BJ (cell line): ENCODE measurements around the gene MAMLD1. TPM values are rescaled to one million over a fixed set of nuclear protein-coding genes. Genes with fewer than 3 reads are reported as not detected.

Experiments used
- CTCF ChIA-PET: fragments of 350-600 bp; formaldehyde crosslinking; extraction: SDS; loops from one replicate; lab custom pipeline; 2021; ENCODE audit warnings: antibody characterized with exemption, inconsistent platforms; lab: Yijun Ruan, JAX
- POLR2A ChIA-PET: fragments of 300-600 bp; sonication (Branson Sonifier 250); formaldehyde crosslinking; extraction: SDS; loops from one replicate; lab custom pipeline; 2021; ENCODE audit warnings: antibody characterized with exemption; lab: Charles Lee
- DNase-seq: peaks from one replicate; pipeline ENCODE4 v3.0.0-alpha.2; 2011; ENCODE audit warnings: low read depth
- H3K27me3 ChIP-seq: 2 replicates; pipeline ENCODE4 v1.6.0; 2011; ENCODE audit warnings: low read length; ENCODE audit not compliant: control insufficient read depth, insufficient read depth
- H3K36me3 ChIP-seq: 2 replicates; pipeline ENCODE4 v1.5.1; 2011; ENCODE audit warnings: low read length; ENCODE audit not compliant: control insufficient read depth, insufficient read depth
- H3K4me3 ChIP-seq: 2 replicates; pipeline ENCODE4 v1.5.1; 2011; ENCODE audit warnings: low read depth, mild to moderate bottlenecking, control low read depth, low read length
- polyA plus RNA-seq: library from polyadenylated mRNA; depleted of rRNA; stranded (reverse); fragments of >200 nt; gene quantifications from 2 replicates; pipeline ENCODE4 v1.2.3, GENCODE V29; 2011
- TF ChIP-seq, protein P1 (sequence below): IDR thresholded peaks from 2 replicates; pipeline ENCODE4 v1.5.1; 2011; ENCODE audit warnings: low read depth, mild to moderate bottlenecking, control low read depth, inconsistent platforms, low read length, moderate library complexity; ENCODE audit not compliant: insufficient read depth

Gene MAMLD1
- polyA plus RNA-seq, 1 experiment = 3.9 TPM

DNA sequence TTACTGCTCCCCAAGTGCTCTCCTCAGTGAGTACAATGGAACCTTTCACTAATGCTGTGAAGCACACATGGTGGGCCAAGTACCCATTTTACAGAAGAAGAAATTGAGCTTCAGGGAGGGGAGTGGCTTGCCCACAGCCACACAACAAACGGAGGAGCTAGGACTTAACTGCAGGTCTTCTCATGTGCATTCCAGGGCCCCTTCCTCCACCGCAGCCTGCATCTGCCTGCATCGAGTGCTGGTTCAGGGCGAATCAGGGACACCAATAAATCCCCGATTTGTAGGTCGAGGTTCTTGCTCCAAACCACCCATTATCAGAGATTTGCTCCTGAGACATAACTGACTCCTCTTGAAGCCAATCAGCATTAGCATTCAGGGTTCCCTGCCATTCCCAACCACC, 100.9 kb downstream of the MAMLD1 start:
- TF ChIP-seq, protein P1, sequence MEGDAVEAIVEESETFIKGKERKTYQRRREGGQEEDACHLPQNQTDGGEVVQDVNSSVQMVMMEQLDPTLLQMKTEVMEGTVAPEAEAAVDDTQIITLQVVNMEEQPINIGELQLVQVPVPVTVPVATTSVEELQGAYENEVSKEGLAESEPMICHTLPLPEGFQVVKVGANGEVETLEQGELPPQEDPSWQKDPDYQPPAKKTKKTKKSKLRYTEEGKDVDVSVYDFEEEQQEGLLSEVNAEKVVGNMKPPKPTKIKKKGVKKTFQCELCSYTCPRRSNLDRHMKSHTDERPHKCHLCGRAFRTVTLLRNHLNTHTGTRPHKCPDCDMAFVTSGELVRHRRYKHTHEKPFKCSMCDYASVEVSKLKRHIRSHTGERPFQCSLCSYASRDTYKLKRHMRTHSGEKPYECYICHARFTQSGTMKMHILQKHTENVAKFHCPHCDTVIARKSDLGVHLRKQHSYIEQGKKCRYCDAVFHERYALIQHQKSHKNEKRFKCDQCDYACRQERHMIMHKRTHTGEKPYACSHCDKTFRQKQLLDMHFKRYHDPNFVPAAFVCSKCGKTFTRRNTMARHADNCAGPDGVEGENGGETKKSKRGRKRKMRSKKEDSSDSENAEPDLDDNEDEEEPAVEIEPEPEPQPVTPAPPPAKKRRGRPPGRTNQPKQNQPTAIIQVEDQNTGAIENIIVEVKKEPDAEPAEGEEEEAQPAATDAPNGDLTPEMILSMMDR = no peak
- CTCF ChIA-PET = no interaction called here

DNA sequence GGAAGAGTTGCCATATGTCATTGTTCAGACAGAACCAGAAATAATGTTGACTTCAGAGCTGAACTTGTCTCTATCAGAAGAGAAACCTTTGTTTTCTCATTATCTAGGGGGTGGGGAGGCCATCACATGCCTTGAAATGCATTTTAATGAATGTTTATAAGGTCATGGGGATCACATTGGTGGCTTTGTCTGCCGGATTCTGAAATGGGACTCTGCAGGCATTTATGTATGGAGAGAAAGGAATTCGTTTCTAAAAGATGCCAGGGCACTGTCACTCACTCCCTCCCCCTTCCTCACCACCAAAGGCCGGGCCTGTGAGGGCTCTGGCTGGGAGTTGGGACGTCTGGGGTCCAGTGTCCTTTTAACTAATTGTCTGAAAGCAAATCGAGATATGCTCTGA, 102.2 kb downstream of the MAMLD1 start:
- no peak for DNase-seq
- CTCF ChIA-PET = no interaction called here
- POLR2A ChIA-PET = no interaction called here

More for the DNA sequence above, 100.9 kb downstream of the MAMLD1 start:
- H3K36me3 ChIP-seq = no peaks in the 10 kb centered on the region
- POLR2A ChIA-PET = no interaction called here
- no peak for DNase-seq
- no peaks in the 10 kb centered on the region for H3K27me3 ChIP-seq
- H3K4me3 ChIP-seq = no peak overlapping the region

DNA sequence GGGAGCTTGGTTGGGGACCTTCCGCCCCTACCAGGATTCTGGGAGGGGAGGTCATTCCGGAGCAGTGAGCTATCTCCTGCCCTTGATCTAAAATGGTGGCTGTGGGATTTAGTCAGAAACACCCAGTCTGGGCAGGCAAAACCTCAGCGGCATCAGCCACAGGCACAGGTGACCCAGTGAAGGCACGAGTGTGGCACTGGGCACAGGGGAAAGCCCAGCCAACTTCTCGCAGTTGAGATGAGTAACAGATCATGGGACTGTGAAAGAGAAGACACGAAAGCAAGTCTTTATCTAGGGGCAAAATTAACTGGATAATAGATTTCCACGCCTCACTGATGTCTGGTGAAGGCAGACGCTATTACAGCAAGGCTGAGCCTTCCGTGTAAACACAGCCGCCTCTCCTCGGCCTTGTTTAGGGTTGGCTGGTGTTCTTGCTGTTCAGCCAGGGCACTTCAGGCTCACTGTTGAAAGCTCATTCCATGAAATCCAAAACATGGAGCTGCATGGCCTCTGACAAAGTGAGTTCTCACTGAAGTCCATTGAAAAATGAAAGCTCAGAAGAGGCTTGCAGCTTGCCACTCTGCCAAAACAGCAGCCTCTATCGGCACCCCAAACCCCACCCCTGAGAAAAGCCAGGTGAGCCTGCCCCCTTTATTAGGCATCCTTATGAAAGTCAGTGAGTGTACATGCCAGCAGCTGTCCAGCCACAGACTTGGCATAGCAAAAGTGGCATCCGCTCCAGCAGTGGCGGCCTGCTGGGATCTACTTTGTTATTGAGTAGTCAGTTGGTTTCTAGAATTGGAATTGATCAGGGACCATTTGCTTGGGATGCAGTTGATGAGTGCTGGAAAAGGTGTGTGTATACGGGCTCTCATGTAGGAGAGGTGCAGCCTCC, 103.0 kb downstream of the MAMLD1 start:
- no peak overlapping the region for H3K4me3 ChIP-seq
- POLR2A ChIA-PET = no interaction called here
- no peaks in the 10 kb centered on the region for H3K27me3 ChIP-seq
- DNase-seq = no peak
- CTCF ChIA-PET = no interaction called here
- TF ChIP-seq, protein P1 = no peak
- H3K36me3 ChIP-seq = 0 out of 2 replicates have a peak, but pooled peaks cover 2% of the 10 kb centered on the region

More for the DNA sequence above, 102.2 kb downstream of the MAMLD1 start:
- Histone ChIP-seq H3K27me3 (no peaks in the 10 kb centered on the region), H3K4me3 (no peak overlapping the region), H3K36me3 (no peaks in the 10 kb centered on the region)
- TF ChIP-seq, protein P1 = no peak

DNA sequence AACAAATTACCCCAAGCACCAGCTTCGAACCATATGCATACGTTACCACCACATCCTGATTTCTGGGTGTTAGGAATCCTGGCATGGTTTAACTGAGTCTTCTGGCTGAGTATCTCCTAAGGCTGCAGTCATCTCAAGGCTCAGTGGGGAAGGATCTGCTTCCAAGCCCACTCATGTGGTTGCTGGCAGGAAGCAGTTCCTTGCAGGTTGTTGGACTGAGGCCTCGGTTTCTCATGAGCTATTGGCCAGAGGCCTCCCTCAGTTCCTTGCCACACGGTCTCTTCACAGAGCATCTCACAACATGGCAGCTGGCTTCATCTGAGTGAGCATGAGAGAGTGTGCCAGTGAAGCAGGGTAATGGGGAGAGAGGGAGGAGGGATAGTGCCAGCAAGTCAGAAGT, 109.2 kb downstream of the MAMLD1 start:
- Histone ChIP-seq H3K4me3 (no peak overlapping the region), H3K27me3 (no peaks in the 10 kb centered on the region), H3K36me3 (0 out of 2 replicates have a peak, but pooled peaks cover 2% of the 10 kb centered on the region)
- DNase-seq = no peak
- TF ChIP-seq, protein P1 = no peak
- POLR2A ChIA-PET = no interaction called here
- CTCF ChIA-PET = no interaction called here

DNA sequence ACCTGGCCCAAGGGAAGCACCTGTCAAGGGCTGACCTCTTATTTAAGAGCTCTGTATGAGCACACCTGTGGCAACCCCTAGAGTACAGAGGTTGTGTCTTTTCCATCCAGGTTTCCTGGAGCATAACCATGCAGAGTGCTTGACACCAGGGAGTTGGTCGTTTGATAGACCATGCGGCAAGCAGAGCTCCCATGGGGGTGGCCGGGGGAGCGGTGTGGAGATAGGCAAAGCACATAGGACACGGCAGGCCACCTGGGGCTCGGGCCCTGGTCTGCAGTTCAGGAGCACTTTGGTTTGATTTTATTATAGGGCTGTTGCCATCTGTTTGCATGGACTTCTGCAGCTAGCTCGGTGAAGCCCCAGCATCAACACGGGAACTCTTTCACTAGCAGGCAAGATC, 110.3 kb downstream of the MAMLD1 start:
- TF ChIP-seq, protein P1 = no peak
- no peak for DNase-seq
- H3K27me3 ChIP-seq = no peaks in the 10 kb centered on the region
- POLR2A ChIA-PET = no interaction called here
- CTCF ChIA-PET = interaction anchor here (1.6 kb wide), 1 partner anchor 12 kb away, joined by 3 read pairs; no protein-coding TSS in a partner anchor
- H3K4me3 ChIP-seq = no peak overlapping the region
- 0 out of 2 replicates have a peak, but pooled peaks cover 2% of the 10 kb centered on the region for H3K36me3 ChIP-seq
